Retina (tissue), 1 donor: ENCODE data around the gene NDST1.
"Not testable (repeated sequence)": the region's sequence is repeated elsewhere in the genome, so short reads cannot be mapped to it uniquely, and the experiment has no call there.

Source experiments
- DNase-seq: peaks from one replicate; pipeline ENCODE4 v3.0.0-alpha.2; 2016

NDST1 gene

DNA sequence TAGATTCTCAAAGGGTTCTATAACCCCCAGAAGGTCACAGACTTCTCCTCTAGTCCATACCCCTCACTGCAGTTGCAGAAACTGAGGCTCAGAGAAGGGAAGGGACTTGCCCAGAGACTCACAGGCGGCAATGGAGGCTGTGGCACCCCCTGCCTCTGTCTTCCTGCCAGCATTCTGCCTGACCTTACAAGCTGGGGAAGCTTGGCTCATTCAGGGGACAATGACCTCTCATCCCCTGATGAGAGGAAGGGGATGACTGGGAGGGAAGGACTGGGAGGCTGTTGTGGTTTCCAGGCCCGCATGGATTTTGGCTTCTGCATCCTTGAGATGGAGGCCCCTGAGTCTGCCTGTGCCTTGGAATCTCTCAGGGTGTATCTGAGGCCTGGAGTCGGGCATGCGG is 897 bp downstream of the NDST1 start:
- no peak for DNase-seq

DNA sequence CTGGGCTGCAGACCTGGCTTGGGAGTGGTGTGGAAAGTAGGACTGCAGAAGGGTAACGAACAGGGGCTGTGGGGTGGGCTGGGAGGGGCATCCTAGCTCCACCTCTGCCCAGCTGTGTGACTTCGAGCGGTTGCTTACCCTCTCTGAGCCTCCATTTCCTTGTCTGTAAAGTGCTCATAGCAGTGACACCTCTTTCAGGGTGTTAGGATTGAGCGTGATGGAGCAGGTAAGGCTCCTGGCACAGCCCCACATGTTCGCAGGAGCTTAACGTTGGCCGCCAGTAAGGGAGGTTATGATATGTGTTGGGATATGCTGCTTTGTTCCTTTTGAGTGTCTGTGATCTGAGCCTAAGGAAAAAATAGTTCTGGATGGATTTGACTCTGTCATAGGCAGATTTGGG is 2.1 kb downstream of the NDST1 start:
- no peak for DNase-seq

DNA sequence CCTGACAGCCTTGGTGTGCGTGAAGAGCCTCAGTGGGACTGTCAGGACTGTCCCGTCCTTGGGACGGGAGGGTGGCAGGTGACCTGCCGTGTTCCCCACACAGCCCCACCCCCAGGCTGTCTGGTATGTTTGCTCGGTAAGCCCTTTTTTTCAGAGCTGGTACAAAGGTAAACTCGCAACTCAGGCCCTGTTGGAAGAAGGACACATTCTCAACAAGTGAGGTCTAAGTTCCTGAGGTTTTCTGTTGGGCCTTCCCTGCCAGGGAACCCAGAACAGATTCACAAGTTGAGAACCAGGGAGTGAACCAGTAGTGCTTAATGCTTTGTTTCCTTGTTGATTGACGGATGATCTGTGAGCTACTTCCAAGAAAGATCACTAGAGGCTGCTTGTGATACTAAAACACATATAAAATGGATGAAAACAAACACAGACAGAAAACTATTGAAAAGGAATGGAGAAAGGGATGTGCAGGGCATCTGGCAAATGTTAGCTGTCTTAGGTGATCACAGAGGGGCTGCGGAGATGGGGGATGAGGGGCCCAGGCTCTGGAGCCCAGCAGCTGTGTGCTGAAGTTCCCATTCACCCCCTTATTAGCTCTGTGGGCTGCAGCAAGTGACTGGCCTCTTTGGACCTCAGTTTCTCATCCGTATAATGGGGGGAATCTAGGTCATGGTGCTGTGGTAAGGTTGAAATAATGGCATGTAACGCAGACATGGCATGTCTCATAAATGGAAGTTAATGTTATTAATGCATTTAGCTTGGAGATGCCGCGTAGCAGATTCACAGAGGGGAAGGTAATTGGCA is 2.7 kb downstream of the NDST1 start:
- DNase-seq, result no peak

DNA sequence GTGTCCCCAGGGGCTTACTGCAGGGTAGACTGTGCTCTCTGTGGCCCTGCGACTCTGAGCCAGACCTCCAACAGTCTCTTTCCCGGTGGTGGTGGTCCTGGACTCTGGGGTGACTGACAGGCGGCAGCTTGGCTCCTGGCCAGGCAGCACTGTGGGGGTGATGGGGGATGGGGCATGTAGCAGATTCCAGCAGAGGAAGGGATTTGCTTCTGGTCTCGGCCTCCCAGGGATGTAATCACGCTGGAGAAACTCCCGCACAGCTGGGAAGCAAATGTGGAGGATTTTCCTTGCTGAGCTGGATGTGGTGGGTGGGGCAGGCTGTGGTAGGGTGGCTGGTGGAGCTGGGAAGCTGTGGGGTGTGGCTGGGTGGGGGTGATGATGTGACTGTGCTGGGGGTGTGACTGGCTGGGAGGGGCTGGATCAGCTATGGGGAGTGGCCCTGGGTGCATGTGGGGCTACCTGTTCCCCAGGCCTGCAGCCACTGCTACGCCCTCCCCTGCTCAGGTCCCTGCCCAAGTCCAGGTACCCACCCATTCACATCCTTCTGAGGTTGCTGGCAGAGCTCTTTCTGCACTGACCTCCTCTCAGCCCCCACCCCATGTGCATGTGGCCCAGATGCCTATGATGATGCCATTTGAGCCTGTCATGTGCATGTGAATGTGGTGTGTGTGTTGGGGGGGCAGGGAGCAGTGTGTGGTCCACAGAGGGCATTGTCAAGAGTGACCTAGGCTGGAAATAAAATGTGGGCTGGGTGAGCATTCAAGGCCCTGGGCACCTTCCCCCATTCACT is 3.8 kb downstream of the NDST1 start:
- DNase-seq, result peak; percentile 79

DNA sequence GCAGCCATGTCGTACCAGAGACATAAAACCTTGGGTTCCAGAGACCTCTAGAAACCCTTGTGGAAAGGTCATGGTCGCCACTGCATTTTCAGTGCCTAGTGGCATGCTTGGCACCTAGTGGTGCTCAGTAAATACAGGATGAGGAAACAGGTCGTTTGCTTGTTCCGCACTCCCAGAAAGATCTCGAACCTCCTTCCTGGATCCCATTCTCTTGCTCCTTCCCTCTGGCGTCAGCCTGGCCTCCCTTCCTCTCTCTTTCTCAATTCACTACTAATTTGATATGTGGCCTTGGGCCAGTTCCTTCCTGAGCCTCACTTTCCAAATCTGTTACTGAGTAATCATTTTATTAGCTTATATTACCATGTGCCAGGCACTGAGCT is 4.4 kb downstream of the NDST1 start:
- DNase-seq, result no peak

DNA sequence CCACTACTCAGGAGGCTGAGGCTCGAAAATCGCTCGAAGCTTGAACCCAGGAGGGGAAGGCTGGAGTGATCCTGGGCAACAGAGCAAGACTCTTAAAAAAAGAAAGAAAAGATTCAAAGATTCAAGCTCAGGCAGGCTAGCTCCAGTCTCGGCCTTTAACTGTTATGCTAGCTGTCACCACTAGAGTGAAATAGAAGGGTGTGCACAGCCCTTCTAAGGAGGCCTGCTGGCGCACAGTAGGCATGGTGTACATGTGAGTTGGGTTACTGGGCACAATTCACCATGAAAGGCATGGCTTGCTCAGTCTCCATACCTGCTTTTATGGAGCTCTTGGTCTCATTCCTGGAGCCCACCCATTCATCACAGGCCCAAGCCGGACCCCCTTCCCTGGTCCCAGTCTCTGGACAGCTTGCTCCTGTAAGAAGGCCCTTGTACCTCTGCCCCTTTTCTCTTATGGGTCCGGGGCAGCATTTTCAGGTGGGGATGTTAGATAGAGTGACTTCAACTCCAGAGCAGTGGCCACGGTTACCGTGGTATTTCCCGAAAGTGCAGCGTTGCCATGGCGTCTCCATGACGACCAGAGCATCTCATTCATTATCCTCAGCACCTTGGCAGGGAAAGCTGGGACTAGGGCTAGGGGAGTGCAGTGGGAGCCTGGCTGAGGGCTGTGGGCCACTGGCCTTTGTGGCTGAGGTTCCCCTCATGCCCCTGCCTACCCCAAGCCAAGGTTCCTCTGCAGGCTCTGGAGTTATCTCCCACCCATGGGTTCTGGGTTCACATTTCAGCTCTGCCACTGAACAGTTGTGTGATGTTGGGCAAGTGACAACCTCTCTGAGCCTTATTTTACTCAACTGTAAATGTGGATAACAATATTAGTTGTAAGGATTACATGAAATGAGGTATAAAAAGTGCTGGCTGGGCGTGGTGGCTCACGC is 5.7 kb downstream of the NDST1 start:
- no peak for DNase-seq

DNA sequence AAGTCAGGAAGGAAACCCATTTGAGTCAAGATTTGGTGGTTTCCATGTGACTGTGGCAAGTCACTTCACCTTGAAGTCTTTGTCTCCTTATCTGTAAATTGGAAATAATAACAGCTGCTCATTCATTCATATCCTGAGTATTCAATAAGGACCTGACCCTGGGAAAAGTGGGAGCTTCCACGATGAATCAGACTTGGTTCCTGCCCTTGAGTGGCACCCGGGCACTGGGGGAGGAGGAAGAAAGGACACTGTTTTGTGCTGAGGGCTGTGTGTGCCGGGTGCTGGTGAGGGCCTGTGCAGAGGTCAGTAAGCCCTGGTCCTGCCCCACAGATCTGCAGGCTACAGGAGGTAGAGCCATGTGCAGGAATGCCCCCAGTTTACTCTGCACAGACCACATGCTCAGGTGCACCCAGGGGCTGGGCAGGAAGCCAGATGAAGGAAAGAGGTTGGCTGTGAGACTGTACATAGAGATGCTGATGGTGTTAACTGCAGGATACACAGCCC is 6.8 kb downstream of the NDST1 start:
- DNase-seq, result no peak

DNA sequence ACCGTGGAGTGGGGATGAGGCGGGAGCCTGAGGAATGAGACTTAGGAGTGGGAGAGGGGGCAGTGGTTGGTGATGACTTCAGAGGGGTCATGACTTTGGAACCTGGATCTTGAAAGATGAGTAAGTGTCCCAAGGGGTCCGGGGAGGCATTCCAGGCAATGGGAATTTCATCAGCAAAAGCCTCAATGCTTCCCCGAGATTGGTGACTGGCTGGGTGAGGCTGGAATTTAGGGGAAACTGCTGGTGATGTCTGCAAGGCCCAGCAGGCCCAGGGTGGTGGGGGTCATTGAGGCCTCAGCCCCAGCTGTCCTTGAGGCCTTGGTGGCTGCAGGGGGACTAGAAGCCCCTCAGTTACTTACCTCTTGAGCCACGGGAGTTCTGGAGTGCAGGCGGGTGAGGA is 7.5 kb downstream of the NDST1 start:
- DNase-seq, result no peak

DNA sequence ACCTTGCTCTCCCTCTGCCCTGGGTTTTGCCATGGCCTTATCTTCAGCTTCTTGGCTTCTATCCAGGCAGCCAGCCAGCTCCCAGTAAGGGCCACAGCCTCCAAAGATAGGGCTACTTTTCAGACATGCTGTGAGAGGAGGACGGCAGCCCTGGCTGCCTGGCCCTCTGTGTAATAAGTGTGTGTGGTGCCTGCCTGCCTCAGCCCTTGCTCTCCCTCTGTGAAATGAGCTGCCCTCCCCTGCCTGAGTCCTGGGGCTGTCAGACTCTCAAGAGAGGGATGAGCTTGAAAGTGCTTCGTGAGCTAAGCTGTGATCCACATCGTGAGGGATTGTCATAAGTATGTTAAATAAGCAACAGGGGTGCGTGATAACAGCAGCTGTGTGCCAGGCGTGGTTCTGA is 8.1 kb downstream of the NDST1 start:
- DNase-seq, result no peak

DNA sequence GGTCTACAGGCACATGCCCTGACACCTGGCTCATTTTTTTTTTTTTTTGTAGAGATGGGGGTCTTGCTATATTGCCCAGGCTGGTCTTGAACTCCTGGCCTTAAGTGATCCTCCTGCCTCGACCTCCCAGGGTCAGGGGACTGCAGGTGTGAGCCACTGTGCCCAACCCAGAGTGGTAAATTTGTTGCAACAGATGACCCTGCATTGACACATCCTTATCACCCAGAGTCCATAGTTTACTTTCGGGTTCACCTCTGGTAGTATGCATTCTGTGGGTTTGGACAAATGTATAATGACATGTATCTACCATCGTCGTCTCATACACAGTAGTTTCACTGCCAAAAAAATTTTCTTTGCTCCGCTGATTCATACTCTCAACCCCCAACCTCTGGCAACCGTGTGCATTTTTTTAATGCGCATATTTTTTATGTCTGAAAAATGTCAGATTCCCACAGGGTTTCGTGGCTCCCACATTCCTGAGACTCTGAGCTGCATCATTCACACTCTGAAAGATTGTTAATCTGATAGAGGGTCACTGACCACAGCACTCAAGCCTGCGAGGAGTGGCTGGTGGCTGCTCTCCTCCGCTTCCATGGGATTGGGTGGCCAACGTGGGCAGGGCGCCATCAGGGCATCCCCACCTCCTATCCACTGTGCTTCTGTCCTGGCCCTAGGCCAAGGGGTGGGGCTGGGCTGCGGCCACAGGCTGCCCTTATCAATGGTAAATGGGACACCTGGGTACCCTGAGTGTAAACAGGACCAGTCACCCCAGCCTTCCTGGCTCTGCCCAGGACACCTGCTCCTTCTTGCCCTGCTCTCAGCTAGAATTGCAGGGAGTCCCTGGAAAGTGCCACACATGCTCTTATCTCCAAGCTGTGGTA is 9.6 kb downstream of the NDST1 start:
- DNase-seq, result no peak

DNA sequence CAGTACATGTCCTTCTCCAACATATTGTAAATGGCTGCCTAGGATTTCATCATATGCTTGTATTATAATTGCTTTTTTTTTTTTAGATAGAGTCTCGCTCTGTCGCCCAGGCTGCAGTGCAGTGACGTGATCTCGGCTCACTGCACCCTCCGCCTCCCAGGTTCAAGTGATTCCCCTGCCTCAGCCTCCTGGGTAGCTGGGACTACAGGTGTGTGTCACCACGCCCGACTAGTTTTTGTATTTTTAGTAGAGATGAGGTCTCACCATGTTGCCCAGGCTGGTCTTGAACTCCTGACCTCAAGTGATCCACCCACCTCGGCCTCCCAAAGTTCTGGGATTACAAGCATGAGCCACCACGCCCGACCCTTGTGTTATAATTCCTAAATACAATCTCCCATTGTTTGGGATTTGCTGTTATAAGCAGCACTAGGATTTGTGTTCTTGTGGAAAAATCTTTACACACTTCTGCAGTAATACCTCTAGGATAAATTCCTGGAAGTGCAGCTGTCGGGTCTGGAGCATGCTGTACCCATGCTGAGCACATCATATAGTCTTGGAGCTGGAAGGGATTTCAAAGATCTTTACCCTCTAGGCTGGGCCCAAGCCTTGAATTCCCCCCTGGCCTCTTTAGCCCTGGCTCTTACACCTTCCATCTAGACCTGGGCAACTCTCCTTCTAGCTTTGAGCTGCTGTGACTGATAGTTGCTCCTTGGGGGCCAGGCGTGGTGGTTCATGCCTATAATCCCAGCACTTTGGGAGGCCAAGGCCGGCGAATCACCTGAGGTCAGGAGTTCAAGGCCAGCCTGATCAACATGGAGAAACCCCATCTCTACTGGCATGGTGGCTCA is 11.0 kb downstream of the NDST1 start:
- not testable (repeated sequence) for DNase-seq

DNA sequence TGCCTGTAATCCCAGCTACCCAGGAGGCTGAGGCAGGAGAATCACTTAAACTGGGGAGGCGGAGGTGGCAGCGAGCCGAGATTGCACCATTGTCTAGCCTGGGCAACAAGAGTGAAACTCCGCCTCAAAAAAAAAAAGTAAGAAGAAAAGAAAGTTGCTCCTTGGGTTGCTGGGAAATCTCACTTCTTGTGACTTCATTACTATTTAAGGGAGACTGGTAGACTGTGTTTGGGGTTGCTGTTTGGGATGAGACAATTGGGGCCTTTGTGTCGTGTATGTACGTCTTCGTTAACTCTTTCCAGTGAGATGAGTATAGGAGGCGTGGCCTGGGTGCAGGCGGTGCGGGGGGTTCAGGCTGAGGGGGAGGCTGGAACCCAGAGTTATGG is 11.6 kb downstream of the NDST1 start:
- DNase-seq, result no peak

DNA sequence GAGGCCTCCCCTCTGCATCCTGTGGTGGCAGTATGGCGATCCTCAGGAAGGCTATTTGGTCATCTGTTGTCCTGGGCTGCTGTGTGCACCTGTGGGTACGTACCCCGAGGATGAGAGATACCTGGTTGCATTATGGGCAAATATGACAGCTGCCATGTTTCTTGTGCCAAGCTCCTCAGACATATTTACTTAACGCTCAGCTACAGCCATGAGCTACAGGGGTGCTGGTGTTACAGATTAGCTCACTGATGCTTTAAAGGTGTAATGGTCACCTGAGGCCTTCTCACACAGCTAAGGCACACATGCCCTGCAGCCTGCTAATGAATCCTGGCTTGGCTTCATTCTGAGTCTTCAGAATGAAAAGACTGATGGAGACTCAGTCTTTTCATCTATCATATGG is 12.0 kb downstream of the NDST1 start:
- no peak for DNase-seq

DNA sequence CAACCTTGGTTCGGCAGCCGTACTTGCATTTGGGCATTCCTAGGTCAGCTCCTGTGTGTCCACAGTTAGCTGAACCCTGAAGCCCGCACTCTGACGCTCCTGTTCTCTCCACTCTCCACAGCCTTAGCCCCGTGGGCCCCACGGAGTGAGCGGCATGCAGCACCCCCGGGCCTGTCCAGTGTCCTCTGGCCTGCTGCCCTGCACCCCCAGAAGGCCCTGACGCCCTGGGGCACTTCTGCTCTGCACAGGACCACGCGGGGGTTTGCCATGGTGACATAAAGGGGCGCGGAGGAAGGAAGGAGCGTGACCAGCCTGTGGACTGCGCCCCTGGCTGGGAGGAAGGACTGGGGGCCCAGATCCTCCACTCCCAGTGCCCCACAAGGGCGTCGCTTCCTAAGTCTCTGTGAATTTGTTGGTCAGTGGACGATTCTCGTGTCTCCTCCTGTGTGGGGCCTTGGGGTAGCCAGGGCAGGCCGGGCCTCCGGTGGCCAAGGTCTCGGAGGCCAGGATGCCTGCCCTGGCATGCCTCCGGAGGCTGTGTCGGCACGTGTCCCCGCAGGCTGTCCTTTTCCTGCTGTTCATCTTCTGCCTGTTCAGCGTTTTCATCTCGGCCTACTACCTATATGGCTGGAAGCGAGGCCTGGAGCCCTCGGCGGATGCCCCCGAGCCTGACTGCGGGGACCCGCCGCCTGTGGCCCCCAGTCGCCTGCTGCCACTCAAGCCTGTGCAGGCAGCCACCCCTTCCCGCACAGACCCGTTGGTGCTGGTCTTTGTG is 13.0 kb downstream of the NDST1 start:
- no peak for DNase-seq

DNA sequence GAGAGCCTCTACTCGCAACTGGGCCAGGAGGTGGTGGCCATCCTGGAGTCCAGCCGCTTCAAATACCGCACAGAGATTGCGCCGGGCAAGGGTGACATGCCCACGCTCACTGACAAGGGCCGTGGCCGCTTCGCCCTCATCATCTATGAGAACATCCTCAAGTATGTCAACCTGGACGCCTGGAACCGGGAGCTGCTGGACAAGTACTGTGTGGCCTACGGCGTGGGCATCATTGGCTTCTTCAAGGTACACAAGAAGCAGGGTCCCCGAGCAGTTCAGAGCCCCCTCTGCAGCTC is 13.5 kb downstream of the NDST1 start:
- DNase-seq, result no peak

DNA sequence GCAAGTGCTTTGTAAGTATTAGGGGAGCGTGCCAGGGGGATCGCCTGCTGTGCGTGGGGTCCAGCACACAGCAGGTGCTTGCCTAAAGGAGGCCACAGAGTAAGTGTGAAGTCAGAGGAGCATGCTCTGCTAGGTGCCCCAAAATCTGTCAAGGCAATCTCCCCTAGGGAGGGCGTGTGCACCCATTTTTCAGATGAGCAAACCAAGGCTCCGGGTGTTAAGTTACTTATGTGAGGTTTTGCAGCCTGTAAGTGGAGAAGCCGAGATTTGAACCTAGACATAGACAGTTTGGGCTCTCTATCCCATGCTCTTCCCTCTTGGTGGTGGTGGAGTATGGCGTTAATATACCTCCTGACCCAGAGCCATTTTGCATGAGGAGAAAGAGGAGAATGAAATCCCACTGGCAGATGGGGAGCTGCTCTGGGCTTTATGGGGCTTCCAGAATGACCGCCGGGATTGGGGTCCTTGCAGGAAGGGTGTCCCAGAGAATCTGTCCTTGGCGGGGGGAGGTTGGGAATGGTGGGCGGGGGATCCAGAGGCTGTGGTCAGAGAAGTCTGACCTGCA is 14.1 kb downstream of the NDST1 start:
- DNase-seq, result no peak

DNA sequence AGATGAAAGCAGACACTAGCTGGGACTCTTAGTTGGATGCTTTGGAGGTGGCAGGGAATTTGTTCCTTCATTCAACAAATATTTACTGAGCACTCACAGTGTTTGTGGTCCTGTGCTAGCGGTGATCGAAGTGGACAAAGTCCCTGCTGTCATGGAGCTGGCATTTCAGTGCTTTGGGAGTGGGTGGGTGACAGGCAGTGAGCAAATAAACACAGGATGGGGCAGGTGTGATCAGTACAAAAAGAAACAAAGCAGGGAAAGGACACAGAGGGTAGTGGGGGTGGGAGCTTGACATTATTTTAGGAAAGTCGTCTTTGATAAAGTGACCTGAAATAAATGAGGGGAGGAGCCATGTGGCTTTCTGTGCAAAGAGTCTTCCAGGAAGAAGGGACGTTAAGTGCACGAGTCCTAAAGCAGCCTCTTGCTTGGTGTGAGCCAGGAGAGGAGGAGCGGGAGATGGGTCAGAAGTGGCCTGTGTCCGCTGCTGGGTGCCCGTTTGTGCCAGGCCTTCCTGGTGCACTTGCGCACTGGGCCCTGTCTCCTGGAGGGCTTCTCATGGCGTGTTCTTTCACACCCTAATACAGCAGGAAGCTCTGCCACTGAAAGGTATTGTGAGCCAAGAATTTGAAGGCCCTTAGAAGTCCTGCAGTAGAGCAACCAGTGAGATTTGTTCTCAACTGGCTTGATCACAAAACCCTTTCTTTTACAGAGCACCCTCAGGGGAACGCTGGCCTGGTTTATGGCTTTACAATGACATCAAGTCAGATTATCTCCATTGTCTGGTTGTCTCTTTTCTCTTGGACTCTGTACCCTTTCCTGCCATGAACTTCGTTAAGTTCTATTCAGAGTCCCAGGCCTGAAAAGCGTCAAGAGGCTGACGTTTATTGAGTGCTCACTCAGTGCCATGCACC is 14.8 kb downstream of the NDST1 start:
- no peak for DNase-seq

DNA sequence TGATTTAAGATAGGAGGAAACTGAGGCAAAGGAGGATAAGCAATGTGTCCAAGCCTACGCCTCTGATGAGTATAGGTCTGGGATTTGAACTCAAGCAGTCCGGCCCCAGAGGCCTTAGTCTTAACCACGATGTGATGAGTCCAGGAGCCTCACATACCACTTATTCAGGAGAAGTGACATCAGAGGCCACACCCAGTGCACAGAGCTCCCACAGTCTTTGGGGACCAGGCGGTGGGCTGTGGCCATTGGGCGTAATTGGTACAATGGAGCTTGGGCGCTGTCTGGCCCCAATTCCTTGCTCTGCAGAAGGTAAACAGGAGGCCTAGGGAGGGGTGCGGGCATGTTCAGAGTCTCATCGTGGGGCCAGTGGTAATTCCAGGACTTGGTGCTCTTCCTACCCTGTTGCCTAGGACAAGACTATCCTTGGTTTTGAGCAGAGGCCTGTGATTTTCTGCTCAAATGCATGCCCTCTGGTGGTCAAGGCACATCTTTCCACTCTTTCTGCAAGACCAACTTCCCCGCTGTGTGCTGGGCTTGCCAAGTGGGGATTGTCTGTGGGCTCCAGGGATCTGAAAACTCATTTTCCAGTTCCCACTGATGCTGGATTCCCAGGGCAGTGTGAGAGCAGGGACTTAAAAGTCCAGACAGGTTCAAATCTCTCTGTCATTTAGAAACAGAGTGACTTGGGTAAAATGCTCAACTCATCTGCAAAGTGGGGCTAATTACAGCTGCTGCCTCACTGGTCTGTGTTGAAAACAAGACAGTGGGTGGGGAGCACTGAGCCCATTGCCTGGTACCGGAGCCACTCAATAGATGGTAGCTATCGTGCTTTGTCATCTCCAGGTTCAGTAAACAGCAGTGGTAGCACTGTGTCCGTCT is 15.8 kb downstream of the NDST1 start:
- DNase-seq, result no peak
